ENCODE measurements around the gene MDFIC. TPM values are rescaled to one million over a fixed set of nuclear protein-coding genes. Genes with fewer than 3 reads are reported as not detected.
A peak's percentile ranks its signal among the peaks of the same experiment; 100 is the strongest.

Gene MDFIC
- total RNA-seq, 1 donor from 2014 or later = 18.5 TPM

- H3K4me3 Mint-ChIP-seq (ENCODE audit: unreplicated experiment) = peak overlapping the region; percentile 89
- no peaks in the 10 kb centered on the region for H3K27me3 Mint-ChIP-seq (ENCODE audit: unreplicated experiment)
- H3K36me3 Mint-ChIP-seq (ENCODE audit: unreplicated experiment) = peaks cover 3% of the 10 kb centered on the region
- H3K9me3 Mint-ChIP-seq (ENCODE audit: unreplicated experiment) = no peaks in the 10 kb centered on the region
- H3K27ac Mint-ChIP-seq (ENCODE audit: unreplicated experiment) = peak overlapping the region; percentile 81
- peaks cover 22% of the 10 kb centered on the region for H3K4me1 Mint-ChIP-seq (ENCODE audit: unreplicated experiment)
- no peak for DNase-seq (ENCODE audit: extremely low spot score, unreplicated experiment)
- TF ChIP-seq CTCF (IDR thresholded peaks at IDR 0.05) = no peak
These were observed 1.5 kb downstream of the MDFIC start for GRCh38 chr7:114923403-114923713.

GRCh38 chr7:114924038-114924712 is 2.3 kb downstream of the MDFIC start:
- Mint-ChIP-seq H3K4me3 (ENCODE audit: unreplicated experiment) (peak overlapping the region; percentile 89), H3K27me3 (ENCODE audit: unreplicated experiment) (no peaks in the 10 kb centered on the region), H3K27ac (ENCODE audit: unreplicated experiment) (peak overlapping the region; percentile 81), H3K9me3 (ENCODE audit: unreplicated experiment) (no peaks in the 10 kb centered on the region), H3K36me3 (ENCODE audit: unreplicated experiment) (peaks cover 3% of the 10 kb centered on the region), H3K4me1 (ENCODE audit: unreplicated experiment) (peaks cover 22% of the 10 kb centered on the region)
- no peak for TF ChIP-seq CTCF (IDR thresholded peaks at IDR 0.05)
- DNase-seq (ENCODE audit: extremely low spot score, unreplicated experiment) = no peak

GRCh38 chr7:114925434-114925833 is 3.5 kb downstream of the MDFIC start:
- Mint-ChIP-seq H3K4me3 (ENCODE audit: unreplicated experiment) (no peak overlapping the region), H3K36me3 (ENCODE audit: unreplicated experiment) (peaks cover 3% of the 10 kb centered on the region), H3K27ac (ENCODE audit: unreplicated experiment) (no peak overlapping the region), H3K27me3 (ENCODE audit: unreplicated experiment) (no peaks in the 10 kb centered on the region), H3K4me1 (ENCODE audit: unreplicated experiment) (peaks cover 22% of the 10 kb centered on the region), H3K9me3 (ENCODE audit: unreplicated experiment) (no peaks in the 10 kb centered on the region)
- no peak for DNase-seq (ENCODE audit: extremely low spot score, unreplicated experiment)
- TF ChIP-seq CTCF (IDR thresholded peaks at IDR 0.05) = no peak

- Mint-ChIP-seq H3K4me1 (ENCODE audit: unreplicated experiment) (peaks cover 19% of the 10 kb centered on the region), H3K27ac (ENCODE audit: unreplicated experiment) (no peak overlapping the region), H3K36me3 (ENCODE audit: unreplicated experiment) (peaks cover 9% of the 10 kb centered on the region), H3K4me3 (ENCODE audit: unreplicated experiment) (no peak overlapping the region), H3K27me3 (ENCODE audit: unreplicated experiment) (no peaks in the 10 kb centered on the region), H3K9me3 (ENCODE audit: unreplicated experiment) (no peaks in the 10 kb centered on the region)
- no peak for DNase-seq (ENCODE audit: extremely low spot score, unreplicated experiment)
- TF ChIP-seq CTCF (IDR thresholded peaks at IDR 0.05) = no peak
These were observed 6.2 kb downstream of the MDFIC start for GRCh38 chr7:114928060-114928459.

GRCh38 chr7:114929570-114929969 is 7.7 kb downstream of the MDFIC start:
- Mint-ChIP-seq H3K9me3 (ENCODE audit: unreplicated experiment) (no peaks in the 10 kb centered on the region), H3K36me3 (ENCODE audit: unreplicated experiment) (peaks cover 9% of the 10 kb centered on the region)

More at GRCh38 chr7:114929570-114929969, 7.7 kb downstream of the MDFIC start:
- Mint-ChIP-seq H3K4me1 (ENCODE audit: unreplicated experiment) (peaks cover 17% of the 10 kb centered on the region), H3K27me3 (ENCODE audit: unreplicated experiment) (no peaks in the 10 kb centered on the region), H3K27ac (ENCODE audit: unreplicated experiment) (no peak overlapping the region), H3K4me3 (ENCODE audit: unreplicated experiment) (no peak overlapping the region)
- no peak for TF ChIP-seq CTCF (IDR thresholded peaks at IDR 0.05)
- no peak for DNase-seq (ENCODE audit: extremely low spot score, unreplicated experiment)

Data from osteocyte (in vitro differentiated cells).